Smooth muscle cell (in vitro differentiated cells): Measurements from ENCODE around the gene SFXN2. TPM values are rescaled to one million over a fixed set of nuclear protein-coding genes. Genes with fewer than 3 reads are reported as not detected.

Source experiments
- DNase-seq: peaks from one replicate; lab custom pipeline; 2025; ENCODE audit not compliant: unreplicated experiment; lab: John Stamatoyannopoulos, UW
- H2AFZ ChIP-seq: fragments of 200-600 bp; sonication (generic); 2 replicates; pipeline ENCODE4 v1.6.0; 2016; ENCODE audit warnings: antibody characterized with exemption, low read depth, mild to moderate bottlenecking
- H3F3A ChIP-seq: fragments of 200-600 bp; sonication (generic); 2 replicates; pipeline ENCODE4 v1.6.0; 2017; ENCODE audit warnings: antibody characterized with exemption, low read depth
- H3K27ac ChIP-seq: fragments of 200-600 bp; sonication (generic); 2 replicates; pipeline ENCODE4 v1.5.1; 2016; ENCODE audit warnings: low read depth, mild to moderate bottlenecking
- H3K27me3 ChIP-seq: fragments of 200-600 bp; sonication (generic); 2 replicates; pipeline ENCODE4 v1.6.1; 2016; ENCODE audit warnings: low read depth, mild to moderate bottlenecking
- H3K36me3 ChIP-seq: fragments of 200-600 bp; sonication (generic); 2 replicates; pipeline ENCODE4 v1.5.1; 2016; ENCODE audit warnings: low read depth
- H3K4me1 ChIP-seq: fragments of 200-600 bp; sonication (generic); 2 replicates; pipeline ENCODE4 v1.5.1; 2016; ENCODE audit warnings: low read depth
- H3K4me2 ChIP-seq: fragments of 200-600 bp; sonication (generic); 2 replicates; pipeline ENCODE4 v1.6.0; 2016; ENCODE audit warnings: mild to moderate bottlenecking
- H3K4me3 ChIP-seq: fragments of 200-600 bp; sonication (generic); 2 replicates; pipeline ENCODE4 v1.5.1; 2016; ENCODE audit warnings: mild to moderate bottlenecking
- H3K79me2 ChIP-seq: fragments of 200-600 bp; sonication (generic); 2 replicates; pipeline ENCODE4 v1.6.0; 2016; ENCODE audit warnings: low read depth, mild to moderate bottlenecking
- H3K9ac ChIP-seq: fragments of 200-600 bp; sonication (generic); 2 replicates; pipeline ENCODE4 v1.6.0; 2016; ENCODE audit warnings: low read depth
- H3K9me3 ChIP-seq: fragments of 200-600 bp; sonication (generic); replicated peaks from 2 replicates; pipeline ENCODE4 v1.5.1; 2016; ENCODE audit warnings: low read depth
- H4K20me1 ChIP-seq: fragments of 200-600 bp; sonication (generic); 2 replicates; pipeline ENCODE4 v1.6.0; 2016; ENCODE audit warnings: low read depth
- CTCF ChIP-seq: fragments of 200-600 bp; sonication (generic); IDR thresholded peaks from 2 replicates; pipeline ENCODE4 v1.5.1; 2017; ENCODE audit warnings: borderline replicate concordance, mild to moderate bottlenecking, antibody characterized with exemption; ENCODE audit not compliant: insufficient read depth, poor library complexity, severe bottlenecking
- WGBS: methylation state at CpG from one replicate; pipeline ENCODE4 v1.1.7; 2016; ENCODE audit warnings: low lambda C conversion rate; 5-methylcytosine and 5-hydroxymethylcytosine counted together
- polyA plus RNA-seq: library from polyadenylated mRNA; unstranded; fragments of >200 nt; fragmentation: Nextera tagmentation; extraction: Ambion mirVana; gene quantifications from 2 replicates; pipeline ENCODE4 v1.2.1, GENCODE V29; 2016
- total RNA-seq: library from RNA; depleted of rRNA; stranded (reverse); fragments of >200 nt; gene quantifications from 2 replicates; pipeline ENCODE4 v1.2.3, GENCODE V29; 2014

Gene SFXN2
- total and polyA plus RNA-seq, 2 experiments from 2014 or later = 2.0 to 2.9 TPM

- H3K27me3 ChIP-seq = no peaks in the 10 kb centered on the region
- no peak overlapping the region for H3K4me3 ChIP-seq
- no peak overlapping the region for H2AFZ ChIP-seq
- TF ChIP-seq CTCF = no peak
- peaks cover 64% of the 10 kb centered on the region for H3K4me1 ChIP-seq
- peak overlapping the region; percentile 56 for H3K9ac ChIP-seq
- H3F3A ChIP-seq = peaks cover 32% of the 10 kb centered on the region
- no peak for DNase-seq
- H3K9me3 ChIP-seq = no peaks in the 10 kb centered on the region
- WGBS = 24% methylated on average over 8 of the region's 8 CpGs
- no peaks in the 10 kb centered on the region for H4K20me1 ChIP-seq
- H3K79me2 ChIP-seq = no peaks in the 10 kb centered on the region
- H3K27ac ChIP-seq = peak overlapping the region; percentile 94
- H3K36me3 ChIP-seq = no peaks in the 10 kb centered on the region
- H3K4me2 ChIP-seq = peak overlapping the region; percentile 80
Measured at GRCh38 chr10:102675011-102675665, 39.3 kb upstream of the SFXN2 start.

- 5% methylated on average over 16 of the region's 16 CpGs for WGBS
- Histone ChIP-seq H3K9ac (peak overlapping the region; percentile 56), H3K27me3 (no peaks in the 10 kb centered on the region), H3K27ac (peak overlapping the region; percentile 94), H3K4me1 (peaks cover 60% of the 10 kb centered on the region), H3K4me2 (peak overlapping the region; percentile 80), H3F3A (peaks cover 32% of the 10 kb centered on the region), H3K79me2 (no peaks in the 10 kb centered on the region), H3K36me3 (no peaks in the 10 kb centered on the region), H3K4me3 (peak overlapping the region; percentile 26), H3K9me3 (no peaks in the 10 kb centered on the region), H4K20me1 (no peaks in the 10 kb centered on the region), H2AFZ (no peak overlapping the region)
- no peak for DNase-seq
- TF ChIP-seq CTCF = no peak
Measured at GRCh38 chr10:102675666-102676533, 38.5 kb upstream of the SFXN2 start.

GRCh38 chr10:102676534-102677315 is 37.7 kb upstream of the SFXN2 start:
- Histone ChIP-seq H3K36me3 (no peaks in the 10 kb centered on the region), H3F3A (peaks cover 32% of the 10 kb centered on the region), H3K27ac (peak overlapping the region; percentile 94), H4K20me1 (no peaks in the 10 kb centered on the region), H3K4me1 (peaks cover 60% of the 10 kb centered on the region), H3K9ac (peak overlapping the region; percentile 55), H3K27me3 (no peaks in the 10 kb centered on the region), H3K4me3 (peak overlapping the region; percentile 2), H2AFZ (no peak overlapping the region), H3K4me2 (peak overlapping the region; percentile 80), H3K9me3 (no peaks in the 10 kb centered on the region), H3K79me2 (no peaks in the 10 kb centered on the region)
- TF ChIP-seq CTCF = no peak
- 64% methylated on average over 9 of the region's 9 CpGs for WGBS
- DNase-seq = no peak
